Daoy (cell line): ENCODE results near the gene RPIA. TPM values are rescaled to one million over a fixed set of nuclear protein-coding genes. Genes with fewer than 3 reads are reported as not detected.
"Not testable (repeated sequence)": the region's sequence is repeated elsewhere in the genome, so short reads cannot be mapped to it uniquely, and the experiment has no call there.

Source experiments
- DNase-seq: peaks from one replicate; pipeline ENCODE4 v3.0.0-alpha.2; 2015; ENCODE audit warnings: low read depth
- total RNA-seq: library from RNA; depleted of rRNA; stranded (reverse); fragments of >200 nt; shearing (Covaris generic); gene quantifications from 2 replicates; pipeline ENCODE4 v1.2.3, GENCODE V29; 2014; rRNA removed

Gene RPIA
- total RNA-seq = 3.2 and 7.6 TPM in 2 replicates

GRCh38 chr2:88691339-88692183 lies at the start of gene RPIA:
Gene RPIA (plus strand): TSS chr2:88691673. CDS start chr2:88691699, 26 bp downstream.
- DNase-seq = peak; percentile 98

DNA sequence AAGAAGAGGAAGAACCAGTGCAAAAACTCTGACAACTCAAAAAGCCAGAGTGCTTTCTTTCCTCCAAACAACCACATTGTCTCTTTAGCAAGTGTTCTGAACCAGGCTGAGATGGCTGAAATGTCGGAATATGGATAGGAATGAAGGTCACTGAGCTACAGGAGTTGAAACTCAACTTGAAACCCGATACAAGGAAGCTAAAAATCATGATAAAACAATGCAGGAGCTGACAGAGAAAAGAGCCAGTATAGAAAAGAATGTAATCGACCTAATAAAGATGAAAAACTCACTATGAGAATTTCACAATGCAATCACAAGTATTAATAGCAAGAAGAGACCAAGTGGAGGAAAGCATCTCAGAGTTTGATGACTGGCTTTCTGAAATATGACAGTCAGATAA lies 49.2 kb upstream of the RPIA start:
- no peak for DNase-seq

GRCh38 chr2:88645291-88645882 lies 46.1 kb upstream of the RPIA start:
- not testable (repeated sequence) for DNase-seq

- DNase-seq = no peak
Observed at GRCh38 chr2:88651646-88652045, 39.8 kb upstream of the RPIA start.

DNA sequence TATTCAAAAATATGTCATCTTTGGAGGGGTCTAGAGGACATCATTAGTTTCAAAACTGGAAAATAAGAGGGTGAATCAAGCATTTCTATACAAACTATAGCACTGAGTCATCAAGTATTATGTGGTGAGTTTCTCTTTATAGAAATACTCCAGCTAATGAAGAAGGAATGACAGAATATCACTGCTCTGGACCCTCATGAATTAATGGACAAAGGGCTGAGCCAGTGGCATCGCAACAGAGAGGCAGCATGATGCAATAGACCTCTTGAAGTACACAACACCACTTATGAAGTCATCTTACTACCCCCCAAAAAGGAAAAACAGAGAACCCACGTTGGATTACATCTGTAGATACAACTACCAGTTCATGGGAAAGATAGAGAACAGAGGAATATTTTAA lies 36.8 kb upstream of the RPIA start:
- DNase-seq = peak; percentile 10

DNA sequence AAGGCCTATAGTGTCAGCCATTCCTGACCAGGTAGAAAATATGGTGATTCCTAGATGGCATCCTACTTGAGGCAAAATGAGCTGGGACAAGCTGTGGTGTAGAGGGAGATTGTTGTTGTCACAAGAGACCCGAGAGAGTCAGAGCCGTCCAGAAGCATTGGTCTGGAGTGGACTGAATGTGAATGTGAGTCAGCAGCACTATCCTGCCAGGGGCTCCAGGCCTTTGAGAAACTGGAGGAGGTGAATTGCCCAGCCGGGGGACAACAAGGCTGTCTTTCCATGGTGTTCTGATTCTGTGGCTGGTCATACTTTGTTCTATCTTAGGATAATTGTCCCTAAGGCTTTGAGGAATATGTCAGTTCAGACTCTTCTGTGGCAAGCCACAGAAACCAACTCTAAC lies 34.8 kb upstream of the RPIA start:
- DNase-seq = peak; percentile 30

GRCh38 chr2:88657131-88657530 lies 34.3 kb upstream of the RPIA start:
- peak; percentile 17 for DNase-seq

- DNase-seq = peak; percentile 19
Observed at GRCh38 chr2:88658326-88658725, 33.1 kb upstream of the RPIA start.

DNA sequence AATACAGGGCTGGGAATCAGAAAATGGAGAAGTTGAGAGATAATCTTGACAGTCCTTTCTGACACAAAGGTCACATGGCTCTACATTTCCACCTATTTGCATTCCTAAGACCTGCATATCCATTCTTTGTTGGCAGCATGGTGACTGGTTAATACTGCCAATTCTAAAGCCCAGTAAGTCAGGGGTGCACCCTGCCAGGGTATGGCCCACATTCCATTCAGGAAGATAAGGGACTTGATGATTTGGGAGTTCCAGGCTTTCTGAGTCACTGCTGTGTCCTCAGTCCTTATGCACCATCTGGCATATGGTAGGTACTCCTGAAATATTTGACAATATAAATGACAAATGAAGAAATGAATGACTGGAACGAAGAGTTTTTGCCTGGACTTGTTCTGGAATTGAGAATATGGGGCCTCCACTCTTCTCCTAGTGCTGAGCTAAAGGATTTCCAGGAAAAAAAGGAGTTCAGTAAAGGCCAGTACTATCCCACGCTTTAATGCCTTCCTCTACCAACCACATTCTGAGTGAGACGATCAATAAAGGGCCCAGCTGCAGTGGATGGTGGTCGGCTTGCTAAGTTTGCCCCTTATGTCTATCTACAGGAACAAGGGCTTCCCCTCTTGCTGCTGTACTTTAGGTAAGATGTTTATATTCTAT lies 32.5 kb upstream of the RPIA start:
- DNase-seq = peak; percentile 63

DNA sequence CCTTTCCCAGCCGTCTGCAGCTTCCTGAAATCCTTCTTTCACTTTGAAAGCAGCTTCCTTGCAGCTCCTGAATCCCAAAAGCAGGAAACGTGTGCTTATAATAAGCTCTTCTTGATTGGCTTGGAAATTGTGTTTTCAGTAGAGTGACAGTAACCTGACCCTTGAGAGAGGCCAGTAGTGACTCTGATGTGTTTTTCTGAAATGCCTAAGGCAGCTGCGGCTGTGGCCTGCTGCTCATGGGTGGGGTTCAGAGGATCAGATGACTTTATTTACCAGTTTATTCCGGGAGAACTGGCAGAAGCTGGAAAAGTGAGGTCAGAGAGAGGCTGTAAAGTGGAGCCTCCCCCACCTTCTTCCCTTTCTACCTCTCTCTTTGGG lies 31.9 kb upstream of the RPIA start:
- DNase-seq = peak; percentile 74

DNA sequence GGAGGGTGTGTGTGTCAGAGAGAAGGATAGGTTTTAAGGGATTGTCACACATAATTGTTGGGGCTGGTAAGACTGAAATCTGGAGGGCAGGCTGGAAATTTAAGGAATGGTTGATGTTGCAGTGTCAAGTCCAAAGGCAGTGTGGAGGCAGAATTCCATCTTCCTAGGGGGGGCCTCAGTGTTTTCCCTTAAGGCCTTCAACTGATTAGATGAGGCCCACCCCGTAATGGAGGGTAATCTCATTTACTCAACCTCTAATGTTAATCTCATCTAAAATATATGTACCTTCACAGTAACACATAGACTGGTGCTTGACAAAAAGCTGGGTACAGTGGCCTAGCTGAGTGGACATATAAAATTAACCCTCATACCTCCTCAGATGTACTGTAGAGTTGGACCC lies 30.9 kb upstream of the RPIA start:
- no peak for DNase-seq

GRCh38 chr2:88666576-88666975 lies 24.9 kb upstream of the RPIA start:
- DNase-seq = peak; percentile 4

GRCh38 chr2:88667219-88667618 lies 24.3 kb upstream of the RPIA start:
- DNase-seq = no peak

DNA sequence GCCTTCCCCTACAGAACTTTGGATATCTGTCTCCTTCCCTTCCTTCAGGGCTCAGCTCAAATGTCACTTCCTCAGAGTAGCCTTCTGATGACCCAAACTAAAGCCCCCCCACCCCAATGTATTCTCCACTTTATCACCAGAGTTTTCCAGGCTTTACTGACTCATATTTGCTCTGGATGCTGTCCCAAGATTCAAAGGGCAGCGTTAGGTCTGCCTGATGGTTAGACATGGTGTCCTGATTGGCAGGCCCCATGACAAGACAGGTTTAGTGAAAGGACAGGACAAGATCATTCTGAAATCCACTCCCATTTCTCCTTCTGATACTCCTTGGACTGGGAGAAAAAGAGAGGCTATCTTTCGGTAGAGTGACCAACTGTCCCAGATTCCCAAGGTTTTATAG lies 22.6 kb upstream of the RPIA start:
- DNase-seq = no peak

GRCh38 chr2:88669482-88670214 lies 21.8 kb upstream of the RPIA start:
- DNase-seq = peak; percentile 45

DNA sequence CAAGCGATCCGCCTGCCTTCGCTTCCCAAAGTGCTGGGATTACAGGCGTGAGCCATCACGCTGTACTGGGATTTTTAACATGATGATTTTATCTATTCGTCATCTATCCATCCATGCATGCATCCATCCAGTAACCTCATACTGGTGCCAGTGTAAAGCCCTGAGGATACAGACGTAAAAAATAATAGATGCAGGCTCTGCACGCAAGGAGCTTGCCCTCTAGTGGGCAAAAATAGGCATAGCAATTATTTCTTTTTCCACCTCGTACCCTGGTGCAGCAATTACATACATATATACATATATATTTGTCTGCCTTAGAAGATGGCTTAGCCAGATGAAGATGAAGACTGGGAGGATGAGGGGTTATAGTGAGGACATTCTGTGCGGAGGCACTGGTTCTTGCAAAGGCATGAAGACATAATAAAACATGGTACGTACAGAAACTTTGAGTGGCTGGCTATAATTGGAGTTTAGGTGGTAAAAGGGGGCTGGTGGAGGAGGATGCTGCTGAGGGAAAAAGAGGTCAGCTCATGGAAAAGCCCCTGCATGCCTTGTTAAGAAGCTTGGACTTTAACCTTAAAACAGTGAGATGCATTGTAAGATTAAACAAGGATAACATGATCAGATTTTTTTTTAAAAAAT lies 19.6 kb upstream of the RPIA start:
- peak; percentile 32 for DNase-seq

GRCh38 chr2:88673363-88673762 lies 18.1 kb upstream of the RPIA start:
- DNase-seq = no peak

GRCh38 chr2:88680266-88680902 lies 11.1 kb upstream of the RPIA start:
- DNase-seq = no peak

GRCh38 chr2:88680916-88681315 lies 10.6 kb upstream of the RPIA start:
- DNase-seq = no peak

- DNase-seq = no peak
Observed at GRCh38 chr2:88683160-88684021, 8.1 kb upstream of the RPIA start.
